Astrocyte (in vitro differentiated cells and primary cell): ENCODE data around the gene THRA.

ENCODE experiments used
- CTCF ChIP-seq: IDR thresholded peaks from 2 replicates; pipeline ENCODE4 v1.5.1; 2011; ENCODE audit warnings: low read depth, mild to moderate bottlenecking, inconsistent platforms, low read length, moderate library complexity; ENCODE audit not compliant: insufficient read depth
- EZH2 ChIP-seq: IDR thresholded peaks from 2 replicates; pipeline ENCODE4 v1.6.1; 2012; ENCODE audit warnings: mild to moderate bottlenecking, low read length, inconsistent platforms; ENCODE audit not compliant: insufficient read depth

- no peak for TF ChIP-seq CTCF
- no peak for TF ChIP-seq EZH2
These were observed 2.4 kb downstream of the THRA start for GRCh38 chr17:40064971-40065768.
